Neural crest cell (in vitro differentiated cells): Measurements from ENCODE around the gene LATS1. TPM values are rescaled to one million over a fixed set of nuclear protein-coding genes. Genes with fewer than 3 reads are reported as not detected.

Source experiments
- DNase-seq: peaks from one replicate; pipeline ENCODE4 v3.0.0; 2021; ENCODE audit warnings: low read depth, mixed read lengths, low spot score
- H3K27ac Mint-ChIP-seq: one replicate; pipeline ENCODE4 v1.8.0; 2021; ENCODE audit warnings: mild to moderate bottlenecking, mixed read lengths; ENCODE audit not compliant: unreplicated experiment
- H3K27me3 Mint-ChIP-seq: 2 replicates; pipeline ENCODE4 v1.8.0; 2021; ENCODE audit warnings: low read depth, mild to moderate bottlenecking, mixed read lengths
- H3K36me3 Mint-ChIP-seq: 2 replicates; pipeline ENCODE4 v1.8.0; 2021; ENCODE audit warnings: low read depth, mild to moderate bottlenecking, mixed read lengths
- H3K4me1 Mint-ChIP-seq: 2 replicates; pipeline ENCODE4 v1.8.0; 2021; ENCODE audit warnings: mixed read lengths
- H3K4me3 Mint-ChIP-seq: one replicate; pipeline ENCODE4 v1.8.0; 2021; ENCODE audit warnings: mild to moderate bottlenecking, mixed read lengths
- H3K9me3 Mint-ChIP-seq: 2 replicates; pipeline ENCODE4 v1.8.0; 2021; ENCODE audit warnings: mixed read lengths
- long read RNA-seq: library from polyadenylated mRNA; unstranded; transcript quantifications from one replicate; pipeline ENCODE4 v2.0.0, GENCODE V29; 2020
- total RNA-seq: library from RNA; stranded (reverse); gene quantifications from 2 replicates; pipeline ENCODE4 v1.2.1, GENCODE V29; 2021
- TF ChIP-seq, protein P1 (sequence below): fragments of 200-600 bp; sonication (generic); conservative IDR thresholded peaks from 2 replicates; pipeline ENCODE4 v1.5.0; 2021; ENCODE audit warnings: antibody characterized with exemption, mild to moderate bottlenecking

The LATS1 gene
- total RNA-seq, result 27.4 and 32.7 TPM in 2 replicates
- long read RNA-seq, partial matches to known transcripts, result 1 of 8 reads
- long read RNA-seq, other reads (novel, unspliced or antisense), result 6 of 8 reads

DNA sequence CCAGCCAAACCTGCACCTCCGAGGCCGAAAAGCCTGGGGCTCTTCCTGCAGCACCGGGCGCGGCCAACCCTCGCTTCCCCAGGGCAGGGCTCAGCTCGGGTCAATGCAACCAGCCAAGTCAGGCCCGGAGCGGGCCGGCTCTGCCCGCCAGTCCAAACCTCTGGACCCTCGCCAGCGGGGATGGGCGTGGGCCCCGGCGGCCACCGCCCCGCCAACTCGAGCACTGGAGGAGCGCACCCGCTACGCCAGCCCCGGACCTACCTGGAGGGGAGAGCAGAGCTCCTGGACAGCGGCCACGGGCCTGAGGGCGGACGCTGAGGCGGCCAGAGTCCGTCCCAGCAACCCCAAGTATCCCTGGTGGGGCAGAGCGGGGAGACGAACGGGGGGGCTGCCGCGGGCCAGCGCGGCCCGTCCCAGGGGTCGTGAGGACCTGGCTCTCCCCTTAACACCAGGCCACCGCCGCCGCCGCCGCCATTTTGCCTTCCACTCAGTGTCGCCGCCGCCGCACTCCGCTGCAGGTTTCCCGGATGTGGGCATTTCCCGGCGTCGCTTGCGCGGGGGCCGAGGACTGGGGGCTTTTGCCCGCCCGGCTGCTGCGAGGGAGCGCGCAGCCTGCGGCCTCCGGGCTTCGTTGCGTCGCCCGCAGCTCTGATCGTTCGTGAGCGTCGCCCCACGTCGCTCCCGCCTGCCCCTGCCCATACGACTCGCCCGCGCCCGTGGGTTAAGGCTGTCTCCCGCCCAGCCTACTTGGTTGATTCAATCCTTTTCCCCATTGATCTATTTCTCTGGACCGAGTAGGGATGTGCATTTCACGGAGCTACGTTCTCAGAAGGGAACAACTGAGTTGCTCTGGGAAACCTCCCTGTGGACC, at the start of gene LATS1:
LATS1 (minus strand) TSS at position 514 of the 871 bp plus-strand sequence. CDS start 15,975 bp downstream, outside the sequence.
- Mint-ChIP-seq H3K9me3 (no peaks in the 10 kb centered on the region), H3K27ac (peak within 1 kb of the TSS; percentile 100)

DNA sequence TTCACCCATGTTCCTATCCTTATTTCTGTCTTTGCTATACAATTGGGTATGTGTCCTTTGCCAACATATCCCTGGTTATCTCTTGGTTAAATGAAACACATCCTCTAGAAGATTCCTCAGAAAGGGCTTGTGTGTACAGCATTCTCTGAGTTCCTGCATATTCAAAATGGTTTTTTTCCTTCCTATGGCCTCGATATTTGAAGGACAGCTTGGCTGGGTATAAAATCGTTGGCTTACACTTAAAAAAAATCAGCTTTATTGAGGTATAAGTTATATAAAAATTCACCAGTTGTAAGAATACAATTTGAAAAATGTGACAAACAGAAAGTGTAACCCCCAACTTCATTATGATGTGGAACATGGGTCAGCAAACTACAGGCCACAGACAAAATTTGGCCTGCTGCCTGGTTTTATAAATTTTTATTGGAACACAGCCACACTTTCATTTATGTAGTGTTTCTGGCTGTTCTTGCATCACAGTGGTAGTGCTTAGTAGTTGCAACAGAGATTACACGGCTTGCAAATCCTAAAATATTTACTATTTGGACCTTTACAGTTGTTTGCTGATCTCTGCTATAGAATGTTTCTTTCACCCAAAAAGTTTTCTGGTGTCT, 48.4 kb upstream of the LATS1 start:
- DNase-seq, result no peak
- Mint-ChIP-seq H3K27me3 (no peaks in the 10 kb centered on the region), H3K4me3 (no peak overlapping the region), H3K36me3 (peaks cover 28% of the 10 kb centered on the region), H3K27ac (no peak overlapping the region), H3K4me1 (no peaks in the 10 kb centered on the region), H3K9me3 (peaks cover 9% of the 10 kb centered on the region)
- TF ChIP-seq, protein P1, sequence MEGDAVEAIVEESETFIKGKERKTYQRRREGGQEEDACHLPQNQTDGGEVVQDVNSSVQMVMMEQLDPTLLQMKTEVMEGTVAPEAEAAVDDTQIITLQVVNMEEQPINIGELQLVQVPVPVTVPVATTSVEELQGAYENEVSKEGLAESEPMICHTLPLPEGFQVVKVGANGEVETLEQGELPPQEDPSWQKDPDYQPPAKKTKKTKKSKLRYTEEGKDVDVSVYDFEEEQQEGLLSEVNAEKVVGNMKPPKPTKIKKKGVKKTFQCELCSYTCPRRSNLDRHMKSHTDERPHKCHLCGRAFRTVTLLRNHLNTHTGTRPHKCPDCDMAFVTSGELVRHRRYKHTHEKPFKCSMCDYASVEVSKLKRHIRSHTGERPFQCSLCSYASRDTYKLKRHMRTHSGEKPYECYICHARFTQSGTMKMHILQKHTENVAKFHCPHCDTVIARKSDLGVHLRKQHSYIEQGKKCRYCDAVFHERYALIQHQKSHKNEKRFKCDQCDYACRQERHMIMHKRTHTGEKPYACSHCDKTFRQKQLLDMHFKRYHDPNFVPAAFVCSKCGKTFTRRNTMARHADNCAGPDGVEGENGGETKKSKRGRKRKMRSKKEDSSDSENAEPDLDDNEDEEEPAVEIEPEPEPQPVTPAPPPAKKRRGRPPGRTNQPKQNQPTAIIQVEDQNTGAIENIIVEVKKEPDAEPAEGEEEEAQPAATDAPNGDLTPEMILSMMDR, result no peak

More for the DNA sequence above, at the start of gene LATS1:
- peaks cover 4% of the 10 kb centered on the region for H3K36me3 Mint-ChIP-seq
- TF ChIP-seq, protein P1, result no peak
- DNase-seq, result peak; percentile 90
- no peaks in the 10 kb centered on the region for H3K27me3 Mint-ChIP-seq
- peak within 1 kb of the TSS; percentile 91 for H3K4me3 Mint-ChIP-seq
- H3K4me1 Mint-ChIP-seq, result peaks cover 33% of the 10 kb centered on the region

DNA sequence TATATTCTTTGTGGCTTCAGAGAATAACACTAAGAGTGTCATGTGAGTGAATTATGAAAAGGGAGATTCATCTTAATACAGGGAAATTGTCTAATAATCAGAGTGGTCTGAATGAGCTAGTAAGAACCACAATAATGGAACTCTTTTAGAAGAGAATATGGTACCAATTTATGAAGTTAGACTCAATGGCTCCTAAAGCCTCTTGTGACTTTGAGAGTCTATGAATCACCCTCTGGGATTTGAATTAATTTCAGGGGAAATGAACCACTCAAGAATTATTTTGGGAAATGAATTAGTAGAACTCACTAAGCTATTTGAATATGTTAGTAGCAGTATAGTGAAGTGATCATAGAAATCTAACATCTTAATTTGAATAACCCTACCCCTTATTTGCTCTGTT, 46.0 kb upstream of the LATS1 start:
- H3K4me1 Mint-ChIP-seq, result no peaks in the 10 kb centered on the region
- H3K36me3 Mint-ChIP-seq, result peaks cover 18% of the 10 kb centered on the region
- H3K27ac Mint-ChIP-seq, result no peak overlapping the region
- H3K27me3 Mint-ChIP-seq, result no peaks in the 10 kb centered on the region
- peaks cover 9% of the 10 kb centered on the region for H3K9me3 Mint-ChIP-seq
- DNase-seq, result no peak
- TF ChIP-seq, protein P1, result no peak
- H3K4me3 Mint-ChIP-seq, result no peak overlapping the region

DNA sequence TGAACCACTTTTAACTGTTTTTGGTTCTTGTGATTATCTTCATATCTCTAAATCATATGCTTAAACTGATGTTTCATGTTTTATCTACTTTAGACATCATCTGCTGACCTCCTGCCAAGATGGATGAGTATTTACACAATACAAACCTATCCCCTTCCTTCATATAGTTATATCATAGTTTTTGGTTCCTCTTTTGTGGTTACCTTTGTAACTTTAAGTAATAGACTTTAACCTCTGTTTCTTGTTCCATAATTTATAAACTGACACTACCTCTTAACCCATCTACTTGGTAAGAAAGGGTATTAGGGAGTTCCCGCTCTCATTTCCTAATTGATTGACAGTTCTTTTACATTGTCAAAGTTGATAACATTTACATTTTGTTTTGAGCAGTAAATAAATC, 43.5 kb upstream of the LATS1 start:
- H3K27me3 Mint-ChIP-seq, result no peaks in the 10 kb centered on the region
- H3K27ac Mint-ChIP-seq, result no peak overlapping the region
- H3K9me3 Mint-ChIP-seq, result peaks cover 6% of the 10 kb centered on the region
- DNase-seq, result no peak
- TF ChIP-seq, protein P1, result no peak
- no peak overlapping the region for H3K4me3 Mint-ChIP-seq
- H3K4me1 Mint-ChIP-seq, result no peaks in the 10 kb centered on the region
- peaks cover 13% of the 10 kb centered on the region for H3K36me3 Mint-ChIP-seq

DNA sequence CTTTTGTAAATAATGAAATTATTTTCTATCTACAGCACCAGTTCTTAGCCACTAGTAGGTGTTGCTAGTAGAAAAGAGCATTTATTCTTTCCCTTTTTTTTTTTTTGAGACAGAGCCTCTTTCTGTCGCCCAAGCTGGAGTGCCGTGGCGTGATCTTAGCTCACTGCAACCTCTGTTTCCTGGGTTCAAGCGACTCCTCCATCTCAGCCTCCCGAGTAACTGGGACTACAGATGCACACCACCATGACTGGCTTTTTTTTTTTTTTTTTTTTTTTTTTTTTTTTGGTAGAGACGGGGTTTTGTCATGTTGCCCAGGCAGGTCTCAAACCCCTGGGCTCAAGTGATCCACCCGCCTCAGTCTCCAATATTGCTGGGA, 38.3 kb upstream of the LATS1 start:
- Mint-ChIP-seq H3K9me3 (no peaks in the 10 kb centered on the region), H3K27ac (peak overlapping the region; percentile 12), H3K27me3 (no peaks in the 10 kb centered on the region), H3K4me3 (no peak overlapping the region), H3K36me3 (no peaks in the 10 kb centered on the region), H3K4me1 (peaks cover 5% of the 10 kb centered on the region)
- DNase-seq, result no peak
- TF ChIP-seq, protein P1, result no peak
